Posterior cingulate gyrus (tissue), 11 donors: ENCODE data around the gene FAM3D.

Experiments
- DNase-seq, 10 donors: peaks; one replicate each; pipeline versions ENCODE4 v3.0.0 to v3.0.0-alpha.2; 2020 to 2021; ENCODE audit warnings: mixed read lengths in 3 of 10
- intact Hi-C: fragments of 100-400 bp; cut with DNase I; formaldehyde crosslinking; loops from one replicate; pipeline ENCODE4 v1.15.1; 2023

The FAM3D gene

DNA sequence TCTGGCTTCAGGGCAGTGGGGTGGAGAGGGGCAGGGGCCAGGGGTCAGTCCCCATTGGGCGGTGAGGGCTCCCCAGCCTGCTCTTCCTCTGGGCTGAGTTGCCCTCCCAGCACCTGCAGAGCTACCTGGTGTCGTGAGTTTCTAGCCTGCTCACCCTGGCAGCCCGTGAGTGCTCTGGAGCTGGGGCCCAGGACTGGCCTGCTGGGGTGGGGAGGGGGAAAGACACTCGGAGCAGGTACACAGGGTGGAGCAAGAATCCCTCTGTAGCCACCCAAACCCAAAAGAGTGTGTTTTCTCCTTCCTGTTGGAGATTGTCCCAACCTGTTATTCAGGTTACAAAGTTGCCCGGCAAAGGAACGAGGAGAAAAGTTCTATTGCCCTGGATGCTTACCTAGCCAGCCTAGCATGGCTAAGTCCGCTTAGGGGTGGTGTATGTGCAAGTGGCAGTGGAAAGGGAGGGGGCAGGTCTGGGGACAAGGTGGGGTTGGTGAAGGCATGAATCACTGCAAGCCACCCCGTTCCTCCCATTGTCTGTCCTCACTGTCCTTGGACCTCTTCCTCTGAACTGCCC is 8.9 kb downstream of the FAM3D start:
- DNase-seq: no peak
- intact Hi-C loops: no loop called here

DNA sequence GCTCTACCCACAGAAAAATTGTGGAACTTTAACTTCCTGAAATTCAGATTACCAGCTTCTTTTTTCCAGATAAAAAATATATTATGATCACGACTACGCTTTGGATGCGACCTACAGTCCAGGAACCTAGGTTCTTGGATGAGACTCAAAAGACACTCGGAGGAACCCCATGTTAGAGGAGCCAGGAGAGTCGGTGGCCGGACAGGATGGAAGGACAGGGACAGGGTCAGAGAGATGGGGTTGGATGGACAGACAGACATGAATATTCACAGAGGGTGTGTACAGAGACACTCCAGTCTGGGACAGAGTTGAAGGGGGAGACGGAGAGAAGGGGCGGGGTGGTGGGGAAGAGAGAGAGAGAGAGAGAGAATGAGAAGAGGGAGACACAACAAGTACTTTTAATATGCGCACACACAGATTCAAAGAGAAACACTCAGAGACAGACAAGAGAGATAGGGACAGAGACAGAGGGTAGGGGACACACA is 9.5 kb downstream of the FAM3D start:
- DNase-seq: peak in 1 of 10 donors; percentile 24
- intact Hi-C loops: no loop called here

DNA sequence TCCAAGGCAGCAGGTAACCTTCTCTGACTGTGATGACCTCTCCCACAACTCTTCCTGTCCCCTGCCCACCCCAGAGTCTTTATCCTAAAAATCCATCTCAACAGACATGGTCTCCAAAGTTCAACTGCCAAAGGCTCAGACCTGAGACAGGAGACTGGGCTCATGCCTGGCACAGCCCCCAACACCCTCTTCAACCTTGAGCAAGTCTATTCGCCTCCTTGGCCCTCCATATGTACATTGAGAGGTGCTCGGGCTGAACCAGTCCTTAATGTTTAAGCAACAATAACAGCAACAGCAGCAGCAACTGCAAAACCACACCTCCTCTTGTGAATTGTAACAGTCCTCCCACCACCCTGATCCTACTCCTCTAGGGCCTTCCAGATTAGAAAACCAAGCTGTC is 9.9 kb downstream of the FAM3D start:
- intact Hi-C loops: no loop called here
- DNase-seq: no peak

DNA sequence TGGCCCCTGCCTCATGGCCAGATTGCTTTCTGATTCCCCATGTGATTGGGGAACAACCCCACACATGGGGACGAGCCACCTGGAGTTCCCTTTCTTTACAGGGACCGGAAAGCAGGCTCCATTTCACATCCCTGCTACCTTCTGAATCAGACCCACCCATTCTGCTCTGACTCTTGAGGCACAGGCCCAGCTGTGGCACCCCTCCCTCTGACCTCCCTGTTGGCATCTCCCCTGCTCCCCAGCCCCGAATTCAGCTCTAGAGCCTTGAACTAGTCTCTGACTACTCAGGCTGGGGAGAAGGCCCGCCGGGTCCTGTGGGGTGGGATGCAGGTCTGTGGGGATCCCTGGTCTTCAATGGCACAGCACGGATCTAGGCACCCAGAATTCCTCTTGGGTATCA is 12.1 kb downstream of the FAM3D start:
- intact Hi-C loops: no loop called here
- no peak for DNase-seq

DNA sequence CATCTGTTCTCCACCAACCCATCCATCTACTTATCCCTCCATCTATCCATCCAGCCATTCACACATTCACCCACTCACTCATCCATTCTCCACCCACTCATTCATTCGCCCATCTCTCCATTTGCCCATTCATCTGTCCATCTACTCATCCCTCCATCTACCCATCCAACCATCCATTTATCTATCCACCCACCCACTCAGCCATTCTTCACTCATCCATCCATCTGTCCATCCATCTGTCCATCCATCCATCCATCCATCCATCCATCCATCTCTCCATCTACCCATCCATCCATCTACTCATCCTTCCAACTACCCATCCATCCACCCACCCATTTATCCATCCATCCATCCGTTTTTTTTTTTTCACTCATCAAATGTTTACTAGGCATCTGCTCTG is 13.9 kb downstream of the FAM3D start:
- intact Hi-C loops: no loop called here
- no peak for DNase-seq

DNA sequence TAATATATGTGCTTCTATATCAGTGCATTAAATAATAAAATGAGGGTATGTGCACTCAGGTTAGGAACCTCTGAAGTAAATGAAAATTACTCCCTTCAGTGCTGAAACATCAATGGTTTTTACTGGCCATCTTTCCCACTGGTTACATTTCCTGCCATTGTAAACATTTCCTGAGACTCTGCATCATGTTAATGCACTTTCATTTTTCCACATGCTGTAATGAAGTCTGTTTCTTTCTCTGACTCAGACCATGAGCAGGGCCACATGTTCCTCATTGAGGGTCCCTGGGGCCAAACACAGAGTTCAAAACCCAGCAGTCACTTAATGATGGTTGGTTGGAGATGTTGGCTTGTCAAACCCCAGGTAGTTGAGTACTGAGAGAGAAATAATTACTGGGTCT is 15.3 kb downstream of the FAM3D start:
- DNase-seq: no peak
- intact Hi-C loops: no loop called here

DNA sequence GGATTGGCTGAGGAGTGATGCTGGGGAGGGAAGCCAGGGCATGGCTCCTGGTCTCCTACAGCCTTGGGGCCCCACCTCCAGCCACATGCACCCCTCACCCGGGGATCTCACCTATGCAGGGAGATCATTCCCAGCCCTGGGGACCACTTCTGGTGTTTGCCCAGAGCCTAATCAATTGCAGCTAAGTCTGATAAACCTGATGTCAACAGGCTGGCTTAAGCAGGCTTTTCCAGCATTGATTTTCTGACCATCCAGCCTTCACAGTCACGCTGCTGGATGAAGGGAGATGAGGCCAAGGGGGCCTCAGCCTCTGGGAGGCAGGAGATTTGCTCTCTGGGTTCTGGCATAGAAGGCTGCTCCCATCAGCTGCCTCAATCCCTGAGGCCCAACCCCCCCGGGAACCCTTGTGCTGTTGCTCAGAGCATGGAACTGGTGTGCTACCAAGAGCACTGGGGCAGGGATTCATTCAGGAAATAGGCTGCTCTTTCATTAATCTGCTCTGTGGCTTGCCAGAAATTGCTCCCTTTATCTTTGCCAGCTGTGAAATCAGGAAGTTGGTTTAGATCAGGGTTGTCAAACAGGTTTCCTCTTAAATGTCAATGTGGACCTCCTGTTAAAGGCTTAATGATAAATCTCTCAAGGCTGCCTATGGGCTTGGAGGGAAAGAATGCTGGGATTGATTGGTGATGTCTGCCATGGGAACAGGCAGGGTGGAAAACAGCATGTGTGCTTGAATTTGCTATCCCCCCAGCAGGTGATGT is 19.0 kb downstream of the FAM3D start:
- peak in 1 of 10 donors; percentile 53 for DNase-seq

DNA sequence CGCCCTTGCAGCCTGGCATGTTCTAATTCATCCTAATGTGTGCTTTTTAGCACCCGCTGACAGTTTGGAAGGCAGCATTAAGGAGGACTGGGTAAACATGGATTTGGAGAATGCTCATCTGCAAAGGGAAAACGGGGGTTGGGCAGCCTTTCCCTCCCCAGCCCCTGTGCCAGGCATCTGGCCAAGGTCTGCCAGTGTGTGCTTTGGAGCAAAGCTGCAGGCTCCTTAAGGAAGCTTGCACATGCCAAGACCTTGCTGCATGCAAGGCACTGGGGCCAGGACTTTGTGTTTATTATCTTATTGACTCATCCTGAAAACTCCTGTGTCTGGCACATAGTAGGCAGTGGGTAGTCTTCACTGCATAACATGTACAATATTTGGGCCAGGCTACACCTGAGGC is 20.1 kb downstream of the FAM3D start:
- DNase-seq: peak in 1 of 10 donors; percentile 75
- intact Hi-C loops: no loop called here

More for the DNA sequence above, 19.0 kb downstream of the FAM3D start:
- intact Hi-C loops: no loop called here

DNA sequence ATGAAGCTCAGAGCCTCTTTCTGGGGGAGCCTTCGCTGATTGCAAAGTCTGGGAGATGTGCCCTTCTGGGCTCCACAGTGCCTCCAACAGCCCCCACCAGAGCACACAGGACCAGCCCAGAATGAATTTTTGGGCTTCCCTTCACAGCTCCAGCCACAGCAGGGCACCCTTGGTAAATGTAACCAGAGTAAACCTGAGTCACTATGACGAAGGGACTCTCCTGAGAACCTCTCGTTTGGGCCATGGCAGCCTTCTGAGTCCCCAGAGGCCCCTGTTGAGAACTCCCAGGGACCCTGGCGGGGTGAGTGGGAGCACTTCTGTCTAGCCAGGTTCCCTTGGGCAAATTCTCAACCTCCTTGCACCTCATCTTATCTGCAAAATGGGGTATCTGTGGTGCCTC is 20.8 kb downstream of the FAM3D start:
- intact Hi-C loops: no loop called here

DNA sequence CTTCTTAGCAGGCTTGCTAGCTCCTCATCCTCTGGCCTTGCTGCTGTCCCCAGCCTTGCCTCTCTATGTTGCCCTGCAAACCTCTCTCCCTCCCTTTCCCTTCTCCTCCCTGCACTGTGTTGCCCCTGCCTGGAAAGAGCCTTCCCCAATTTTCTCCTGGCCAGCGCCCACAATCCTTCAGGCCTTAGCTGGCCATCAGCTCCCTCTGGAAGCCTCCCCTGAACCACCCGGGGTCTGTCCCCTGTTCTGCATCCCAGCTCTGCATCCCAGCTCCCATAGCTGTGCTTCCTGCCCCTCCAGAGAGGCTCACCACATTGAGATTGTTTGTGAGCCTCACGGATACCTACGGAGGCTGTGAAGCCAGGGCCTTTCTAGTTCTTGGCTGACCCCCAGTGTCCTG is 23.7 kb downstream of the FAM3D start:
- intact Hi-C loops: no loop called here
- DNase-seq: peak in 1 of 10 donors; percentile 71

More for the DNA sequence above, 20.8 kb downstream of the FAM3D start:
- peak in 1 of 10 donors; percentile 38 for DNase-seq

DNA sequence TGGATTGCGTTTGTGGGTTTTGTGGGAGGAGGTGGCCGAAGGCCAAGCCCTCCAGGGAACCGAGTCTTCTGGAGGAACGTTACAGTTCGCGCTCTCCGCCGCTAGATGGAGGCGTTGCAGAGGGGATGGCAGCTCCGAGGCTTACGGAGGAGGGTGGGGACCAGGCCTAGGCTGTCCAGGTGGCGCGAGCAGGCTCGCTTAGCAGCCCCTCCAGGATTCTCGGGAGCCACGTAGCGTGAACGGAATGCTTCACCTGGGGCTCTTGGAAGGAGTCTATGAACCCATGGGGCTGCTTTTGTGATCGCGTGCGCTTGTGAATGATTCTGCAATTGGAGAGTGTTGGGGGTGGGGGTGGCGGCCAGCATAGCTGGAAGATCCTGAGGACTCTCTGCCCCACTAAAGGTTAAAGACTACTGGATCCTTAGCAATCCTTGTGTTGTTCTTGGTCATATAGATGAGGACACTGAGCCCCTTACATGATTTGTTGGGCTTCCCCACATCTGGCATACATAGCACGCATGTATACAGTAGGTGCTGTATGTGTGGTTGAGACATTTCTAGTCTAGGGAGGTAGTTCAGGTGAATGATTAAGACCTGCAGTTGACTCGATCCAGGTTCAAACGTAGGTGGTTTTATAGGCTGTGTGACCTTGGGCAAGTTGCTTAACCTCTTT is 25.7 kb downstream of the FAM3D start:
- intact Hi-C loops: no loop called here
- peak; percentile 67 to 96 (median 79) for DNase-seq

DNA sequence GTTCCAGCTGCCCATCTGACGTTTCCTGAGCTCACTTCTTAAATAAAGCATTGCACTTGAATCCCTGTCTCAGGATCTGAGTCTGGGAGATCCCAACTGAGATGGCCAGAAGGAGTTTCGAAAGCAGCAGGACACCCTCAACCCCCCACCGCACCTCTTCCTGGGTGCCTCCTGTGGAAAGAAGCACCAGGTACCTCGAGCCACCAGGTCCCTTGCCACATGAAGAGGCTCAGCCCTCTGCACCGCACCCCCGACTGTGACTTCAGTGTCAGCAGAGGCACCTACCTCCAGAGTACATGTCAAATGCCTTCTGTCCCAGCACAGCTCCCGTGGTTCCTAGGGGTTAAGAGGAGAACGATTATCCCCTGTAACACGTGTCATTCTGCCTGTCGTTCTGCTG is 26.7 kb downstream of the FAM3D start:
- intact Hi-C loops: no loop called here
- DNase-seq: peak in 2 of 10 donors; percentile 15 to 77

DNA sequence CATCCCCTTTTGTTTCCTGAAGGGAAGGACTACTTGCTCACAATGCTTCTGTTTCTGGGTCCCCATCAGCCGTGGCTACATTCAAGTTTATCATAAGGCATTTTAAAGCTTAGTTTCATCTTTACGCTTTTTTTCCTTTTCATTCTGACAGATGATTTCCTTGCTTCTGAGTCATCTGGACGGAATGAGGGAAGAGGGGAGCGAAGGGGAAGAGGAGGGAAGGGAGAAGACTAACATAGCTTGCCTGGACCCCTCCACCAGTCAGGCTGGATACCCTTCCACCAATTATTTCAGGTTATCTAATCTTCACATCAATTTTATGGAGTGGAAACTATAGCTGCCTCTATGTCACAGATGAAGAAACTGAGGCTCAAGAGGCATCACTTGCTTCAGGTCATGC is 27.6 kb downstream of the FAM3D start:
- intact Hi-C loops: no loop called here
- peak in 1 of 10 donors; percentile 0 for DNase-seq

DNA sequence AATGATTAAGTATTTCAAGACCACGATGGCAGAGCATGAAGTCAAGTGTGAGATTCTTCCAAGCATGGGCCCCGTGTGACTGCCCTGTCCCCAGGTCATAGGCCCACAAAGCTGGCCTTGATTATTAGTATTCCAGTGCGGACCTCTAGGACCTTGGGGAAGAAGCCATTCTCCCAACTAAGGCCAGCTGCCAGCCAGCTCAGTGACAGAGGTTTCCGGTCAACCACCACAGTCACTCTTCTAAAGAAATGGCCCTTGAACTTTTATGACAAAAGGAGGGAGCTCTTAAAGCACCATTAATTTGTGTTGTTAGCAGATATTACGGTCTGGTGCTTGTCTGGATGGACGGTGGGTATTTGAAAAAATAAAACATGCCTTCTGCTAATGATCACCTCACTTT is 28.0 kb downstream of the FAM3D start:
- DNase-seq: peak in 2 of 10 donors; percentile 16 to 22
- intact Hi-C loops: no loop called here

DNA sequence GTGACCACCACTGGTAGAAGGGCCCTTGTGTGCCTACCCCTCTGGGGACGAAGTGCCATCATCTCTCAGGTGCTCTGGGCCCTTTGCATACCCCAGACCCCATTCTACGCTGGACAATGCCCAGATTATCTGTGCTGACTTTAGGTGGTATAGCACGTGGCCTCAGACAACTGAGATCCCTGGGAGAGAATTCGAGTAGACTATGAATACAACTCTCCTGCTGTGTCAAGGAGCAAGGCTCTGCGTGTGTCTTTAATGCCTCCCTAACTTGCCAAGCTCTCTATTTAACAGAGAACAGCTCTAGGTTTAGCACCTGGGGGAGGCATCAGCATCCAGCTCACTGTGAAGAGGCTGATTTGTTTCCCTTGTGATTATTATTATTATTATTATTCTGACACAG is 29.1 kb downstream of the FAM3D start:
- intact Hi-C loops: no loop called here
- DNase-seq: no peak

DNA sequence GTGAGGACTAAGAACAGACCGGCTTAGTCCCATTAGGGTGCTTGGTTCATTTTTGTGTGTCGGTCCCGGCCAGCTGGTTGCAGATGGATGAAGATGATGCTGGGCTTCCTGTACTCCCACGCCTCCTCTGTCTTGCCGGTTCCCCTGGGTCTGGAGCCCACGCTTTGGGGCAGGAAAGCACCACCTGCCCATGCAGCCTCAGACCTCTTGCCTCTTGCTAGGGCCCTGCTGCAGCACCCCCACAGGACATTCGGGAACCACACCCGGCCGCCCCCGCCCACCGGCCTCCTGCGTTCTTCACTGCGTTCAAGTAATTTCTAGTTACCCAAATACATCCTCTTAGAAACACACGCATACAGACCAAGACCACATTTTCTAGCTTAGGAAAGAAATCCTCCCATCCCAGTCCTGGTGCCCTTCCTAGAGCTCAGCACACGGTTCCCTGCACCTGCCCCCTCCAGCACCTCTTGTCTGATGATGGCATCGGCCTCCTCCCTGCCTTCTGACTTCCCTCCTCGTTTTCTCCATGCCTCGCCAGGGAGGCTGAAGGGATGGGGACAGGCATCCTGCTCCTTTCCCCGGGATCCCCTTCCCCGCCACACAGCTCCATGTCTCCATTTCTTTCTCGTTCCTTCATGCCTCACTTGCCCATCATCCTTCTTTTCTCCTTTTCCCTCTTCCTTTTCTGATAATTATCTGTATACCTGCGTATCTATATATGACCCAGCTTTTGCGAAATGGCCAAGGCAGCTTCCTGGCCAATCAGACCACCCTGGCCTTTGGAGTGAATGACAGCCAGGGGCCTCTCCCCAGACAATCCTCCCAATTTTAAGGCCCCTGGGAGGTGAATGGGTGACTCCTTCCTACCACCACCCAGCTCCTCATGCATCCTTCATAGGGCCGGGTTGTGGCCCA is 30.9 kb downstream of the FAM3D start:
- intact Hi-C loops: no loop called here

DNA sequence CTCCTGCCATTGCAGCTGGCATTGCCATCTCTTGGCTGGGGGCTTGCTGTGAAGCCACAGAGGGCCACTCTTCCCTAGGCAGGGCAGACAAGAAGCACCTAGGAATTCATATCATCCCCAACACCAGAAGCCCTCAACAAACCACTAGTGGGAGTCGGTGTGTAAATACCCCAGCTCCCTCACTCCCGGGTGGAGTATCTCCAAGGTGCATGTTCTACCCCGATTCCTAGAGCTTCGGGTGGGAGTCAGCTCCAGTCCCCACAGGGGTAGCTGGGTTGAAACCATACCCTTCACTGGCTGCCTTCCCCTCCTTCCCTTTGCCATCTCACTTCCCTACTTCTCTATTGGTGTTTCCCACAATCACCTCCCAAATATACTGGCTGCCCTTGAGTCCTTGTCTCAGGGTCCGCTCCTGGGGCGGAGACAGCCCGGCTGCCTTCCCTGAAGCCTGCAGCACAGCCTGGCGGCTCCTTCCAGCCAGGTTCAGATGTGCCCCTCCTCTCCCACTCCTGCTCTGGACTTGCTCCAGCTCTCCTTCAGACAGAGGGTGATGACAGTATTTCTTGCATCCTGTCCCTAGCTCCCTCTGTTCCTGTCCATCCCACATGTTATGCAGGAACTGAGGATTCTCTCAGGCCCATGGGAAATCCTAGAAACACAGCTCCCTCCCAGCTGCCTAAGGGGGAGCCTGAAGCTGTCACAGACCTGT is 33.3 kb downstream of the FAM3D start:
- intact Hi-C loops: no loop called here
- DNase-seq: peak in 2 of 10 donors; percentile 42 to 65

More for the DNA sequence above, 30.9 kb downstream of the FAM3D start:
- peak in 3 of 10 donors; percentile 73 to 84 (median 74) for DNase-seq

DNA sequence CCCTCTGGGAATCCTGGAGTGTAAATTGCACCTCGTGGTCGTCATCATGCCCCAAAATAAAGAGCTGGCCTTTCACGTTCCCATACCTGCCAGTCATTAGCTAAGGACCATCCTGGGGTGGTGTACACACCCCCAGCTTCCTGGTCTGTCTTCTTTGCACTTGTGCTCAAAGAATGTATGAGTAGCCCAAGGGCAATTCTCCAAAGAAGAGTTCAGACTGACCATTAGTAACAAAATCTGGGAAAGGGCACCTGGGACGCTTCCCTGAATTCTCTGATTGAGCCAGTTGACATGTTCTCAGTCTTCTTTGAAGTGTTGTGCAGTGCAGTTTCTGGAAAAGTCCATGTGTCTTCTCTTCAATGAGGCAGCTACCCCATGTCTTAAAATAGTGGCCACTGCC is 34.8 kb downstream of the FAM3D start:
- no peak for DNase-seq
- intact Hi-C loops: loop anchor here (2.0 kb wide), 1 partner anchor 325 kb away; the partner anchor contains the start of genes HTD2 and RPP14

DNA sequence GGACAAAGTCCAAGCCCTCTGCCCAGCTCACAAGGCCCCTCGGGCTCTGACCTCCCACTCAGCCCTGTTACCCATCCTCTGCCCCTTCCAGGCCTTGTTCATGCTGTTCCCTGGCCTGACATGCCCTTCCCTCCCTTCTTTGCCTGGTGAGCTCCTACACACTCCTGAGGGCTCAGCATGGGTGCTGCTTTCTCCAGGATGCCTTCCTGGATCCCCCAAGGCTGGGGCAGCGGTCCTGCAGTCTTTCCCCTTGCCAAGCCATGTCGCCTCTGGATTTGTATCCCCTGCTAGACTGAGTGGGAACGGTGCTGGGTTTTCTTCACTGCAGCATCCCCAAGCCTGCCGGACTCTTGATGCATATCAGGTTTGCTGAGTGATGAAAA is 35.9 kb downstream of the FAM3D start:
- intact Hi-C loops: loop anchor here (1.0 to 2.0 kb wide), 2 partner anchors 62 to 324 kb away; partner anchors contain the start of genes HTD2 and RPP14
- peak in 1 of 10 donors; percentile 47 for DNase-seq
